Suprapubic skin (tissue), 4 donors: ENCODE data around the gene UGT1A6.

Experiments used
- POLR2A ChIP-seq, 2 donors: fragments of 450-650 bp; IDR thresholded peaks; one replicate each; pipeline ENCODE4 v1.6.1; 2017; ENCODE audit warnings: antibody characterized with exemption in 2 of 2, mild to moderate bottlenecking in 2 of 2, moderate library complexity in 2 of 2
- POLR2AphosphoS5 ChIP-seq, 3 donors: sonication (generic); formaldehyde crosslinking; IDR thresholded peaks; one replicate each; pipeline ENCODE4 v1.6.1; 2017; ENCODE audit warnings: antibody characterized with exemption in 3 of 3
- TF ChIP-seq, protein P1 (sequence below), 2 donors: fragments of 200-600 bp in 1 of 2; fragments of 450-650 bp in 1 of 2; sonication (generic) in 1 of 2; IDR thresholded peaks; one replicate each; pipeline ENCODE4 v1.5.1; 2016 to 2019; ENCODE audit warnings: antibody characterized with exemption in 2 of 2, mild to moderate bottlenecking in 1 of 2, moderate library complexity in 1 of 2

DNA sequence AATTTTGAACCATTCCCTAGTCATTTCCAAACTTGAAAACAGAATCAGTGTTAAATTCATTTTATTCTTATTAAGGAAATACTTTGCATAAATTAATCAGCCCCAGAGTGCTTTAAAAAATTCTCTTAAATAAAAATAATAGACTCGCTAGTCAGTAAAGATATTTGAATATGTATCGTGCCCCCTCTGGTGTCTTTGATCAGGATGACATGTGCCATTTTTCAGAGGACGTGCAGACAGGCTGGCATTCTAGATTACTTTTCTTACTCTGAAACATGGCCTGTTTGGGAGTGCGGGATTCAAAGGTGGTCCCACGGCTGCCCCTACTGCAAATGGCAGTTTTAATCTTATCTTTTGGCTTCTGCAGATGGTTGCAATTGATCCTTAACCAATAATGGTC lies 79.9 kb downstream of the UGT1A6 start:
- TF ChIP-seq POLR2AphosphoS5 (IDR thresholded peaks at IDR 0.05) (no peak), POLR2A (IDR thresholded peaks at IDR 0.05) (no peak)
- TF ChIP-seq, protein P1, sequence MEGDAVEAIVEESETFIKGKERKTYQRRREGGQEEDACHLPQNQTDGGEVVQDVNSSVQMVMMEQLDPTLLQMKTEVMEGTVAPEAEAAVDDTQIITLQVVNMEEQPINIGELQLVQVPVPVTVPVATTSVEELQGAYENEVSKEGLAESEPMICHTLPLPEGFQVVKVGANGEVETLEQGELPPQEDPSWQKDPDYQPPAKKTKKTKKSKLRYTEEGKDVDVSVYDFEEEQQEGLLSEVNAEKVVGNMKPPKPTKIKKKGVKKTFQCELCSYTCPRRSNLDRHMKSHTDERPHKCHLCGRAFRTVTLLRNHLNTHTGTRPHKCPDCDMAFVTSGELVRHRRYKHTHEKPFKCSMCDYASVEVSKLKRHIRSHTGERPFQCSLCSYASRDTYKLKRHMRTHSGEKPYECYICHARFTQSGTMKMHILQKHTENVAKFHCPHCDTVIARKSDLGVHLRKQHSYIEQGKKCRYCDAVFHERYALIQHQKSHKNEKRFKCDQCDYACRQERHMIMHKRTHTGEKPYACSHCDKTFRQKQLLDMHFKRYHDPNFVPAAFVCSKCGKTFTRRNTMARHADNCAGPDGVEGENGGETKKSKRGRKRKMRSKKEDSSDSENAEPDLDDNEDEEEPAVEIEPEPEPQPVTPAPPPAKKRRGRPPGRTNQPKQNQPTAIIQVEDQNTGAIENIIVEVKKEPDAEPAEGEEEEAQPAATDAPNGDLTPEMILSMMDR (IDR thresholded peaks at IDR 0.05): no peak
